HG02884 (cell line): Measurements from ENCODE around the gene ZFAND6.

ENCODE experiments used
- ATAC-seq: cut with Tn5 transposase; IDR thresholded peaks from one replicate; pipeline ENCODE4 v1.9.1; 2021; ENCODE audit warnings: mild to moderate bottlenecking, moderate library complexity; ENCODE audit not compliant: unreplicated experiment

ZFAND6 gene

DNA sequence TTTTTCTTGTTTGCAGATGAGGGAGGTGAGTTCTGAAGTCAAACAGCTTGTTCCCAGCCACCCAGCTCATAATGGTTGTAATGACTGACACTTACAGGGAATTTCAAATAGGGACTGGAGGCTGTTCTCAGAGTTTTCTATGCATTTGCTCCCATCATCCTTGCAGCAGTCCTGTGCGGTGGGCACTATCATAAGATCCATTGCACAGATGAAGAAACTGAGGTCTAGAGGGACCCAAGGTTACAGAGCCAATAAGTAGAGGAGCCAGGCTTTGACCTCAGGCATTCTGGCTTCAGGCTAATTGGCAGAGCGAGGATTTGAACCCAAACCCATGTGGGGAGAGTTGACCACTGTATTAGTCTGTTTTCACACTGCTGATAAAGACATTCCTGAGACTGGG, 125.7 kb downstream of the ZFAND6 start:
- ATAC-seq: no peak

DNA sequence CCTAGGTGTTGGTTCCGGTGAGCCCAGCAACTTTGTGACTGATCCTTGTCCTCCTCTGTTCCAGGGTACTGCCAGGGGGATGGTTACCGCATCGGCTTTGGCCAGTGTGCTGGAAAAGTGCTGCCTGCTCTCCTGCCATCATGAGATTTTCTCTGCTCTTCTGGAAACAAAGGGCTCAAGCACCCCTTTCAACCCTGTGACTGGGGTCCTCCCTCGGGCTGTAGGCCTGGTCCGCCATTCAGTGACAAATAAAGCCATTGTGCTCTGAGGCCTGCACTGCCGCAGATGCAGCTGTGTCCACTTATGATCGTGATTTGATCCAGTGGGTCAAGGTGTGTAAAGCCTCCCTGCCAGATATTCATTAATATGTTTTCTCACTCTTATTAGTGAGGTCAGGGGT, 126.6 kb downstream of the ZFAND6 start:
- no peak for ATAC-seq

DNA sequence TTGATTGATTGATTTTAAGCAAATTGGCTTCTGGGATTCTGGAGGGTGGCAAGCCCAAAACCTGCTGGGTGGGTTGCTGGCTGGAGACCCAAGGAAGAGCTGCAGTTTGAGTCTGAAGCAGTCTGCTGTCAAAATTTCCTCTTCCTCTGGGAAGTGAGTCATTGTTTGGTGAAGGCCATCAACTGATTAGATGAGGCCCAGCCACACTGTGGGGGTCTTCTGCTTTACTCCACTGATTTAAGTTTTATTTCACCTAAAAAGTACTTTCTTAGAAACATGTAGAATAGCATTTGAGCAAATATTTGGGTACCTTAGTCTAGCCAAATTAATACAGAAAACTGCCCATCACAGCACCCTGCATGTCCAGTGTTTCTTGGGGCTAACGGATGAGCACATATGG, 127.1 kb downstream of the ZFAND6 start:
- ATAC-seq: no peak
